Panc1 (cell line): ENCODE results near the gene MPP2. TPM values are rescaled to one million over a fixed set of nuclear protein-coding genes. Genes with fewer than 3 reads are reported as not detected.

ENCODE experiments used
- ATAC-seq: fragments of 200-7000 bp; cut with Tn5 transposase; 2 replicates; pipeline ENCODE4 v1.9.1; 2020; ENCODE audit warnings: mild to moderate bottlenecking, moderate library complexity
- BruUV-seq: library from RNA; stranded (reverse); fragments of 400-500 nt; replicated peaks from 2 replicates; lab custom pipeline; 2021; lab: Mats Ljungman, UMichigan
- CTCF ChIA-PET: fragments of 300-600 bp; sonication (Branson Sonifier 250); formaldehyde crosslinking; loops from one replicate; lab custom pipeline; 2022; ENCODE audit warnings: antibody characterized with exemption; lab: Charles Lee
- POLR2A ChIA-PET: fragments of 300-600 bp; sonication (Branson Sonifier 250); formaldehyde crosslinking; loops from one replicate; lab custom pipeline; 2022; ENCODE audit warnings: antibody characterized with exemption; lab: Charles Lee
- DNase-seq: peaks from one replicate; pipeline ENCODE4 v3.0.0-alpha.2; 2010; ENCODE audit warnings: low read depth, low spot score
- H3K27ac ChIP-seq: 2 replicates; pipeline ENCODE4 v1.5.1; 2011; ENCODE audit warnings: mild to moderate bottlenecking, low read length, inconsistent platforms
- H3K27me3 ChIP-seq: fragments of 200-500 bp; sonication (Bioruptor generic); 2 replicates; pipeline ENCODE4 v1.6.0; 2014; ENCODE audit warnings: low read length, inconsistent platforms; ENCODE audit not compliant: control insufficient read depth, insufficient read depth
- H3K36me3 ChIP-seq: fragments of 200-500 bp; sonication (Bioruptor generic); 2 replicates; pipeline ENCODE4 v1.5.1; 2014; ENCODE audit warnings: inconsistent platforms, mild to moderate bottlenecking, low read length, moderate library complexity; ENCODE audit not compliant: control insufficient read depth, insufficient read depth
- H3K4me1 ChIP-seq: 2 replicates; pipeline ENCODE4 v1.5.1; 2011; ENCODE audit warnings: inconsistent platforms, mild to moderate bottlenecking, low read length, moderate library complexity; ENCODE audit not compliant: control insufficient read depth, insufficient read depth
- H3K4me3 ChIP-seq, 2 experiments: 2 replicates each; pipeline ENCODE4 v1.5.1; 2011 to 2012; ENCODE audit warnings: low read depth in 2 of 2, low read length in 2 of 2, mild to moderate bottlenecking in 2 of 2, inconsistent platforms in 1 of 2, moderate library complexity in 1 of 2
- H3K9me3 ChIP-seq: fragments of 200-500 bp; sonication (Bioruptor generic); 2 replicates; pipeline ENCODE4 v1.5.1; 2014; ENCODE audit warnings: low read depth, mild to moderate bottlenecking, inconsistent platforms, low read length, moderate library complexity; ENCODE audit not compliant: control insufficient read depth, insufficient read depth
- POLR2AphosphoS5 ChIP-seq: IDR thresholded peaks from 2 replicates; pipeline ENCODE4 v1.6.1; 2012; ENCODE audit warnings: mild to moderate bottlenecking, low read depth, low read length, moderate library complexity
- REST ChIP-seq, 2 experiments: IDR thresholded peaks; 2 replicates each; pipeline ENCODE4 v1.6.1; 2011 to 2012; ENCODE audit warnings: low read depth in 2 of 2, control low read depth in 1 of 2, low read length in 1 of 2, mild to moderate bottlenecking in 1 of 2, moderate library complexity in 1 of 2; ENCODE audit not compliant: insufficient read depth in 1 of 2
- SIN3A ChIP-seq: IDR thresholded peaks from 2 replicates; pipeline ENCODE4 v1.6.1; 2012; ENCODE audit warnings: low read depth, mild to moderate bottlenecking, low read length, moderate library complexity, borderline replicate concordance; ENCODE audit not compliant: insufficient read depth
- TCF7L2 ChIP-seq: IDR thresholded peaks from 2 replicates; pipeline ENCODE4 v1.6.1; 2011; ENCODE audit warnings: mild to moderate bottlenecking, low read depth, low read length, inconsistent platforms
- in situ Hi-C: cut with HindIII; loops from 2 replicates; pipeline ENCODE4 v1.10.0; 2016; ENCODE audit warnings: low sequenced_read_pairs, low pct_unique_long_range_greater_than_20kb
- intact Hi-C: fragments of 100-400 bp; cut with micrococcal nuclease; formaldehyde crosslinking; loops from one replicate; pipeline ENCODE4 v1.10.0; 2022; ENCODE audit not compliant: unreplicated experiment
- total RNA-seq: library from RNA; stranded (reverse); gene quantifications from one replicate; pipeline ENCODE4 v1.2.1, GENCODE V29; 2021; ENCODE audit not compliant: unreplicated experiment
- TF ChIP-seq, protein P1 (sequence below): fragments of 450-650 bp; IDR thresholded peaks from 2 replicates; pipeline ENCODE4 v1.5.1; 2017; ENCODE audit warnings: mild to moderate bottlenecking

Gene MPP2
- total RNA-seq, 1 experiment from 2014 or later: 3.5 TPM

DNA sequence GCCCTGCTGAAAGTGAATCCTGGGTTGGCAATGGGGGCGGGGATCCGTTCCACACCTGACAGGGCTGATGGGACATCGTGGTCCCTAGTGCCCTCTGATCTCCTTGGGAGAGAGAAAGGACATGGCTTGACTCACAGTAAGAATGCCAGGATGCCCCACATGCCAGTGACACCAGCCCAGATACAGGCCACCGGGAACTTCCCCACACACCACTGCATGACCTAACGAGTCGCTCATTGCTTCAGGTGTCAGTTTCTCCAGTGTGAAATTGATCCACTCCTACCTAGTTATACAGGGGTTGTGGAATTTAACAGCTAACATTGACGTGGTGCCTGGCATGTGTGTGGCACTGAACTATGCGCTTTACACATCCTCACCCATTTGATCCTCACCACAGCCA lies 52.8 kb downstream of the MPP2 start:
- DNase-seq (no peak), ATAC-seq (no peak)
- intact Hi-C loops: no loop called here
- Histone ChIP-seq H3K27ac (no peak overlapping the region), H3K4me1 (no peaks in the 10 kb centered on the region), H3K4me3 (no peak overlapping the region), H3K36me3 (no peaks in the 10 kb centered on the region), H3K27me3 (no peaks in the 10 kb centered on the region), H3K9me3 (no peaks in the 10 kb centered on the region)
- TF ChIP-seq POLR2AphosphoS5: no peak
- ChIA-PET POLR2A (no interaction called here), CTCF (no interaction called here)
- in situ Hi-C loops: no loop called here
- no TSS peak for BruUV-seq

GRCh38 chr17:43853546-43853945 lies 53.8 kb downstream of the MPP2 start:
- in situ Hi-C loops: no loop called here
- TF ChIP-seq TCF7L2 (no peak), REST (IDR thresholded peaks at IDR 0.05; ENCODE audit: insufficient read depth in 1 of 2, low read depth in 2 of 2, low read length in 1 of 2) (no peak), POLR2AphosphoS5 (no peak), SIN3A (no peak)
- TF ChIP-seq, protein P1, sequence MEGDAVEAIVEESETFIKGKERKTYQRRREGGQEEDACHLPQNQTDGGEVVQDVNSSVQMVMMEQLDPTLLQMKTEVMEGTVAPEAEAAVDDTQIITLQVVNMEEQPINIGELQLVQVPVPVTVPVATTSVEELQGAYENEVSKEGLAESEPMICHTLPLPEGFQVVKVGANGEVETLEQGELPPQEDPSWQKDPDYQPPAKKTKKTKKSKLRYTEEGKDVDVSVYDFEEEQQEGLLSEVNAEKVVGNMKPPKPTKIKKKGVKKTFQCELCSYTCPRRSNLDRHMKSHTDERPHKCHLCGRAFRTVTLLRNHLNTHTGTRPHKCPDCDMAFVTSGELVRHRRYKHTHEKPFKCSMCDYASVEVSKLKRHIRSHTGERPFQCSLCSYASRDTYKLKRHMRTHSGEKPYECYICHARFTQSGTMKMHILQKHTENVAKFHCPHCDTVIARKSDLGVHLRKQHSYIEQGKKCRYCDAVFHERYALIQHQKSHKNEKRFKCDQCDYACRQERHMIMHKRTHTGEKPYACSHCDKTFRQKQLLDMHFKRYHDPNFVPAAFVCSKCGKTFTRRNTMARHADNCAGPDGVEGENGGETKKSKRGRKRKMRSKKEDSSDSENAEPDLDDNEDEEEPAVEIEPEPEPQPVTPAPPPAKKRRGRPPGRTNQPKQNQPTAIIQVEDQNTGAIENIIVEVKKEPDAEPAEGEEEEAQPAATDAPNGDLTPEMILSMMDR: no peak
- BruUV-seq: no TSS peak
- Histone ChIP-seq H3K4me3 (no peak overlapping the region), H3K36me3 (no peaks in the 10 kb centered on the region), H3K9me3 (no peaks in the 10 kb centered on the region), H3K27me3 (no peaks in the 10 kb centered on the region), H3K4me1 (no peaks in the 10 kb centered on the region), H3K27ac (no peak overlapping the region)
- no peak for ATAC-seq
- ChIA-PET POLR2A (no interaction called here), CTCF (no interaction called here)
- no peak for DNase-seq
- intact Hi-C loops: no loop called here

DNA sequence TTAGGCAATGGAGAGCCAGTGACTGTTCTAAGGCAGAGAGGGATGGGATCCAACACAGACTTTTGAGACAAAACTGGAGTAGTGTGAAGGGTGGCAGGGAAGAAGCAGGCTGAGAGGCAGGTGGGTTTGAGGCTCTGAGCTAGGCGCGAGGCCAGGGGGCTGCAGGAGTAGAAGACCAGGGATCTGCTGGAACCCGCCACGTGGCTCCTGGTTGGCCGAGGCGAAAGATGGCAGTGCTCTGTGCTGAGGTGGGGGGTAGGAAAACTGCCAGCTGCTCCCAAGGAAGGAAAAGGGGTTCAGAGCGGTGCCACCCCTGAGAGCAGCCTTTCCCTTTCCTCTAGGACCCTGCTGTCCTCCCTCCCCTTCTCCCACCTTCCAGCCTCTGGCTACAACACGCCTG lies 54.8 kb downstream of the MPP2 start:
- Histone ChIP-seq H3K4me3 (no peak overlapping the region), H3K9me3 (no peaks in the 10 kb centered on the region), H3K27me3 (no peaks in the 10 kb centered on the region), H3K27ac (no peak overlapping the region), H3K4me1 (no peaks in the 10 kb centered on the region), H3K36me3 (no peaks in the 10 kb centered on the region)
- BruUV-seq: no TSS peak
- ATAC-seq (no peak), DNase-seq (no peak)
- TF ChIP-seq POLR2AphosphoS5: no peak
- TF ChIP-seq, protein P1: no peak
- TF ChIP-seq SIN3A: no peak
- TF ChIP-seq REST (IDR thresholded peaks at IDR 0.05; ENCODE audit: insufficient read depth in 1 of 2, low read depth in 2 of 2, low read length in 1 of 2): no peak
- TF ChIP-seq TCF7L2: no peak
- POLR2A ChIA-PET: no interaction called here
- CTCF ChIA-PET: interaction anchor here (0.6 to 0.7 kb wide), 2 partner anchors 28 to 49 kb away, joined by 3 to 5 read pairs; no protein-coding TSS in a partner anchor
- intact Hi-C loops (no loop called here), in situ Hi-C loops (no loop called here)
